A549 (cell line): Measurements from ENCODE around the gene AMER3. TPM values are rescaled to one million over a fixed set of nuclear protein-coding genes. Genes with fewer than 3 reads are reported as not detected.
"Not testable (repeated sequence)": the region's sequence is repeated elsewhere in the genome, so short reads cannot be mapped to it uniquely, and the experiment has no call there.

Experiments
- ATAC-seq, 2 experiments: fragments of 200-7000 bp in 1 of 2; fragments of >200 bp in 1 of 2; cut with Nextera tagmentation in 1 of 2; cut with Tn5 transposase in 1 of 2; 3 replicates each; pipeline versions ENCODE4 v1.8.0 to v1.9.1; 2018 to 2020; ENCODE audit warnings: mild to moderate bottlenecking in 1 of 2, moderate library complexity in 1 of 2
- CTCF ChIA-PET: fragments of 300-600 bp; sonication (Branson Sonifier 250); formaldehyde crosslinking; extraction: SDS; loops from one replicate; lab custom pipeline; 2021; ENCODE audit warnings: antibody characterized with exemption, inconsistent platforms; lab: Yijun Ruan, JAX
- POLR2A ChIA-PET: fragments of 350-600 bp; formaldehyde crosslinking; extraction: SDS; loops from one replicate; lab custom pipeline; 2021; ENCODE audit warnings: antibody characterized with exemption, inconsistent platforms; lab: Yijun Ruan, JAX
- DNase-seq, 2 experiments: peaks; one replicate each; pipeline versions ENCODE4 v3.0.0 to v3.0.0-alpha.2; 2011 to 2016; ENCODE audit warnings: low read depth in 1 of 2, low spot score in 1 of 2
- FAIRE-seq: peaks from 2 replicates; lab custom pipeline; 2011; peaks lifted over from hg19 to GRCh38; lab: Jason Lieb, UNC
- H3K27ac ChIP-seq, 2 experiments: fragments of >200 bp; sonication (Bioruptor Twin); formaldehyde crosslinking; 3 replicates each; pipeline ENCODE4 v1.5.1; 2016 to 2017
- H3K4me1 ChIP-seq: fragments of >200 bp; sonication (Bioruptor Twin); formaldehyde crosslinking; 3 replicates; pipeline ENCODE4 v1.6.1; 2016
- H3K4me2 ChIP-seq: fragments of >200 bp; sonication (Bioruptor Twin); formaldehyde crosslinking; 3 replicates; pipeline ENCODE4 v1.6.1; 2016
- H3K4me3 ChIP-seq: fragments of >200 bp; sonication (Bioruptor Twin); formaldehyde crosslinking; 3 replicates; pipeline ENCODE4 v1.5.1; 2016
- H3K9me3 ChIP-seq: fragments of >200 bp; sonication (Bioruptor Twin); formaldehyde crosslinking; 3 replicates; pipeline ENCODE4 v1.6.1; 2016
- BHLHE40 ChIP-seq: IDR thresholded peaks from 2 replicates; pipeline ENCODE4 v1.6.1; 2012; ENCODE audit warnings: low read depth, low read length, inconsistent platforms
- CBX2 ChIP-seq: fragments of 200-600 bp; sonication (generic); IDR thresholded peaks from 2 replicates; pipeline ENCODE4 v1.6.1; 2016; ENCODE audit warnings: low read depth, mild to moderate bottlenecking, borderline replicate concordance
- CHD4 ChIP-seq: fragments of 200-600 bp; sonication (generic); IDR thresholded peaks from 2 replicates; pipeline ENCODE4 v1.6.1; 2016; ENCODE audit warnings: antibody characterized with exemption, mild to moderate bottlenecking, borderline replicate concordance
- ELK1 ChIP-seq: fragments of 150-350 bp; IDR thresholded peaks from 2 replicates; pipeline ENCODE4 v1.6.1; 2014; ENCODE audit warnings: low read depth, mild to moderate bottlenecking, low read length
- FOSL2 ChIP-seq, 2 experiments: fragments of 450-650 bp in 1 of 2; fragments of >200 bp in 1 of 2; sonication (Bioruptor Twin) in 1 of 2; formaldehyde crosslinking; IDR thresholded peaks; 2 replicates each; pipeline versions ENCODE4 v1.5.0 to v1.6.1; 2016 to 2020; ENCODE audit warnings: mild to moderate bottlenecking in 1 of 2, moderate library complexity in 1 of 2
- GATA3 ChIP-seq: IDR thresholded peaks from 2 replicates; pipeline ENCODE4 v1.6.1; 2012; ENCODE audit warnings: borderline replicate concordance
- HEYL ChIP-seq: fragments of 250-450 bp; sonication (Bioruptor Pico); IDR thresholded peaks from 2 replicates; pipeline ENCODE4 v1.8.0; 2021; ENCODE audit warnings: mild to moderate bottlenecking, moderate library complexity
- JUN ChIP-seq, 2 experiments: fragments of >200 bp; sonication (Bioruptor Twin); formaldehyde crosslinking; IDR thresholded peaks; 2 replicates in 1 of 2; 3 replicates in 1 of 2; pipeline ENCODE4 v1.6.1; 2016 to 2017
- KDM5A ChIP-seq: fragments of 200-600 bp; sonication (generic); IDR thresholded peaks from 2 replicates; pipeline ENCODE4 v1.6.1; 2016; ENCODE audit warnings: antibody characterized with exemption, mild to moderate bottlenecking
- MAZ ChIP-seq: fragments of 150-350 bp; IDR thresholded peaks from 2 replicates; pipeline ENCODE4 v1.6.1; 2014; ENCODE audit warnings: antibody characterized with exemption, low read depth, low read length, borderline replicate concordance
- RNF2 ChIP-seq: fragments of 200-600 bp; sonication (generic); IDR thresholded peaks from 2 replicates; pipeline ENCODE4 v1.6.1; 2016; ENCODE audit warnings: low read depth, mild to moderate bottlenecking, antibody characterized with exemption, moderate library complexity, borderline replicate concordance
- TFCP2L1 ChIP-seq: fragments of 250-450 bp; sonication (Bioruptor Pico); IDR thresholded peaks from 2 replicates; pipeline ENCODE4 v1.5.0; 2021; ENCODE audit warnings: mild to moderate bottlenecking
- WGBS: methylation state at CpG from one replicate; pipeline ENCODE4 v1.1.6; 2017; ENCODE audit errors: missing lambda C conversion rate; 5-methylcytosine and 5-hydroxymethylcytosine counted together
- polyA minus RNA-seq: library from RNA; depleted of rRNA, polyadenylated mRNA; stranded (reverse); fragments of >200 nt; gene quantifications from 2 replicates; pipeline ENCODE4 v1.2.3, GENCODE V29; 2011; rRNA and poly(A)+ RNA removed
- polyA plus RNA-seq, 4 experiments: library from polyadenylated mRNA; depleted of rRNA in 3 of 4; stranded (reverse); fragments of >200 nt; fragmentation: RNase III in 1 of 4; extraction: RNeasy Plus Mini Kit Qiagen cat#74134 plus additional on column Dnase treatment in 1 of 4; gene quantifications; 2 replicates in 3 of 4; 3 replicates in 1 of 4; pipeline ENCODE4 v1.2.3, GENCODE V29; 2011 to 2017
- TF ChIP-seq, protein P1 (sequence below): fragments of 250-450 bp; sonication (Bioruptor Pico); IDR thresholded peaks from 2 replicates; pipeline ENCODE4 v1.5.0; 2020; ENCODE audit warnings: low read depth, mild to moderate bottlenecking, moderate library complexity
- TF ChIP-seq, protein P2 (sequence below): fragments of >200 bp; sonication (Bioruptor Twin); formaldehyde crosslinking; IDR thresholded peaks from 3 replicates; pipeline ENCODE4 v1.6.1; 2016
- TF ChIP-seq, protein P3 (sequence below): fragments of >200 bp; sonication (Bioruptor Twin); formaldehyde crosslinking; IDR thresholded peaks from 3 replicates; pipeline ENCODE4 v1.5.1; 2016

AMER3 gene, protein sequence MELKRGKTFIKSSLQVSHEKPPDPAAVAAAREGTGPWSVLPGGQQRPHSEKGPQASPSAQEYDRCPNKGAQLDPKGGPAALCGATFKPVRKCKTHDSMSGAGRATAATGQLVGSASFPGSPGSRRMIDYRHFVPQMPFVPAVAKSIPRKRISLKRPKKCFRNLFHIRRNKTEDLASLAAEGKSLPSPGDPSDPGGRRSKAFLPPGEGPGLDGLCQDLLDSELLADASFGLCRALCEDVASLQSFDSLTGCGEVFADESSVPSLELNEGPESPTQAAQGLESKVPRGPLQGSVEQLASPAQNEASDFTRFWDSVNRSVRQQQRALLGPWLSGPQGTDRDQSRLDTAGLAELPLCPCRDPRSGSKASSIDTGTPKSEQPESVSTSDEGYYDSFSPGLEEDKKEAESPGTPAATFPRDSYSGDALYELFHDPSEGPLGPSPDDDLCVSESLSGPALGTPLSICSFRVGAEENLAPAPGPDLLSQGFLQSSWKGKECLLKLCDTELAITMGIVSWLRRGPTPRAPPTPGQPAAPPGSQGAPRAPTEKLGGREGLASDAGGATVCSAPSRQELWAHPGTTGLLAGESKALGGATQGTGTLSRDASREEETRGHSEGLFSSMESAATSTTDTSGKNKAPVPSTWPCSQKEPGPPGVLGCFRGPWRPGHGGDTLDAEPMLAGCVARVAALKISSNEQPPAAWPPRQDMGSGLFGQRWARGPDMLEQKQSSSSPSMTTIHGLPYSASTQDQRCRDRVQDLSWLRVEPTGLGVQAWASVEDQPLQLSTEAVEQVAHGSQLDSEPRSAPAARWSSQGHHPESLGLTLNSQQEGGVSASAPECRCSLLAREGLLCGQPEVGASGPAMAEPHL
- polyA plus RNA-seq (2011; rRNA removed) = not detected in 2 replicates
- not detected in 2 replicates for polyA plus RNA-seq (2012; cell fraction: cytosol; rRNA removed)
- not detected in 2 replicates for polyA plus RNA-seq (2012; cell fraction: nucleus; rRNA removed)
- not detected in 3 replicates for polyA plus RNA-seq (2017; fragmentation: RNase III; extraction: RNeasy Plus Mini Kit Qiagen cat#74134 plus additional on column Dnase treatment)
- not detected in 2 replicates for polyA minus RNA-seq

DNA sequence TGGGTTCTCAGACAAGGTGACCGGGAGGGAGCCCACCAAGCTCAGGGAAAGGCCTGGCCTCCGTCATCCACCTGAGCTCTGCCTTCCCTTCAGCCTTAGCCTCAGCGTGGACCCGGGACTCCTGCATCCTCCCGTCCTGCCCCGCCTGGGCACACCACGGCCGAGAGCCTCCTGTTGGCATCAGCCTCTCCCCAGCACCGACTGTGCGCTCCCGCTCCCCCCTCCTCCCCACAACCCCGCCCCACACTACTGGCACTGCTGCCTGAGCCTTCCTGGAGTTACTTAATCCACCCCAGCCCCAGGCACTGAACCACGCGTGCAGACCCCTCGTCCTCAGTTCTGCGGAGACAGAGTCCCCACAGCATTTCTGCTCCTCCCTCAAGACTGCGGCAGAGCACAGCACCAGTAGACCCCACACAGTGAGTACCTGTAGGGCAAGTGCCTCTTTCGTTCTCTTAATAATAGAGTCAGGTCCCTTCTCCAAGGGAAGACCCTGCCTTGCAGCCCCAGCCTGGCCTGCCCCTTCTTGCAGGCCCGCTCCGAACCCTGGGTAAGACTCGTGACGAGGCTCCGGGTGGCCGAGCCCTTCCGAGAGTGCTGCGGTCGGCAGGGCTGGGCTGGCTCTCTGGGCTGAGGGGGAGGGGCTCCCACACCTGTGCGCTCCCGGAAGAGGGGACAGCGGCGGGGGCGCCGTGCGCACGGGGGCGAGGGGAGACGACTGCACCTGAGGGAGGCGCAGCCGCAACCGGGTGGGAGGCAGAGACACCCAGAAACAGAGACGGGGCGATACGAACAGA is at the start of gene AMER3:
Gene AMER3, plus strand, starts transcription at position 285 of the 797 bp plus-strand sequence. CDS start 6,533 bp downstream, outside the sequence.
- FAIRE-seq (no peak), DNase-seq (no peak), ATAC-seq (peak; percentile 7 to 51; a peak in 4 of 6 replicates)
- H3K4me2 ChIP-seq = peak within 1 kb of the TSS; percentile 94
- H3K9me3 ChIP-seq = no peaks in the 10 kb centered on the region
- no peak for TF ChIP-seq ELK1
- TF ChIP-seq, protein P1, sequence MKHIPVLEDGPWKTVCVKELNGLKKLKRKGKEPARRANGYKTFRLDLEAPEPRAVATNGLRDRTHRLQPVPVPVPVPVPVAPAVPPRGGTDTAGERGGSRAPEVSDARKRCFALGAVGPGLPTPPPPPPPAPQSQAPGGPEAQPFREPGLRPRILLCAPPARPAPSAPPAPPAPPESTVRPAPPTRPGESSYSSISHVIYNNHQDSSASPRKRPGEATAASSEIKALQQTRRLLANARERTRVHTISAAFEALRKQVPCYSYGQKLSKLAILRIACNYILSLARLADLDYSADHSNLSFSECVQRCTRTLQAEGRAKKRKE = no peak
- TF ChIP-seq, protein P2, sequence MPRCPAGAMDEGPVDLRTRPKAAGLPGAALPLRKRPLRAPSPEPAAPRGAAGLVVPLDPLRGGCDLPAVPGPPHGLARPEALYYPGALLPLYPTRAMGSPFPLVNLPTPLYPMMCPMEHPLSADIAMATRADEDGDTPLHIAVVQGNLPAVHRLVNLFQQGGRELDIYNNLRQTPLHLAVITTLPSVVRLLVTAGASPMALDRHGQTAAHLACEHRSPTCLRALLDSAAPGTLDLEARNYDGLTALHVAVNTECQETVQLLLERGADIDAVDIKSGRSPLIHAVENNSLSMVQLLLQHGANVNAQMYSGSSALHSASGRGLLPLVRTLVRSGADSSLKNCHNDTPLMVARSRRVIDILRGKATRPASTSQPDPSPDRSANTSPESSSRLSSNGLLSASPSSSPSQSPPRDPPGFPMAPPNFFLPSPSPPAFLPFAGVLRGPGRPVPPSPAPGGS = no peak
- no peak for TF ChIP-seq BHLHE40
- TF ChIP-seq, protein P3, sequence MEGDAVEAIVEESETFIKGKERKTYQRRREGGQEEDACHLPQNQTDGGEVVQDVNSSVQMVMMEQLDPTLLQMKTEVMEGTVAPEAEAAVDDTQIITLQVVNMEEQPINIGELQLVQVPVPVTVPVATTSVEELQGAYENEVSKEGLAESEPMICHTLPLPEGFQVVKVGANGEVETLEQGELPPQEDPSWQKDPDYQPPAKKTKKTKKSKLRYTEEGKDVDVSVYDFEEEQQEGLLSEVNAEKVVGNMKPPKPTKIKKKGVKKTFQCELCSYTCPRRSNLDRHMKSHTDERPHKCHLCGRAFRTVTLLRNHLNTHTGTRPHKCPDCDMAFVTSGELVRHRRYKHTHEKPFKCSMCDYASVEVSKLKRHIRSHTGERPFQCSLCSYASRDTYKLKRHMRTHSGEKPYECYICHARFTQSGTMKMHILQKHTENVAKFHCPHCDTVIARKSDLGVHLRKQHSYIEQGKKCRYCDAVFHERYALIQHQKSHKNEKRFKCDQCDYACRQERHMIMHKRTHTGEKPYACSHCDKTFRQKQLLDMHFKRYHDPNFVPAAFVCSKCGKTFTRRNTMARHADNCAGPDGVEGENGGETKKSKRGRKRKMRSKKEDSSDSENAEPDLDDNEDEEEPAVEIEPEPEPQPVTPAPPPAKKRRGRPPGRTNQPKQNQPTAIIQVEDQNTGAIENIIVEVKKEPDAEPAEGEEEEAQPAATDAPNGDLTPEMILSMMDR = no peak
- WGBS = 27% methylated on average over 10 of the region's 43 CpGs
- no peak within 1 kb of the TSS for H3K27ac ChIP-seq
- ChIA-PET POLR2A (no interaction called here), CTCF (no interaction called here)
- no peaks in the 10 kb centered on the region for H3K4me1 ChIP-seq
- peak within 1 kb of the TSS; percentile 41 for H3K4me3 ChIP-seq

DNA sequence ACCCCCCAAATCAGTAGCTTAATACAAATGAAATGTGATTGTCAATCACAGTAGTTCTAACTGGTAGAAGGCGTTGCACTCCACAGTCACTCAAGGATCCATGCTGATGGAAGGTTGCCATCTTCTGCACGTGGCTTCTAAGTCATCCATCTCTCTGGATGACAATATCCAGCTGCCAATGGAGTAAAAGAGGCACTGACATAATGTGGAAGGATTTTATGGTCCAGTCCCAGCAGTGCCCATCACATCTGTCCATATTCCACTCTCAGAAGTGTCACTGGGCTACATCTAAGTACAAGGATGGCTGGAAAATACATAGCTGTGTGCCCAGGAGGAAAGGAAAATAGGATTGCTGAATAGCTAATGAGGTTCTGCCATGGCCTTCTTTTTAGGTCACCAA is 40.5 kb upstream of the AMER3 start:
- H3K9me3 ChIP-seq, H3K4me3 ChIP-seq, H3K4me2 ChIP-seq, DNase-seq, POLR2A ChIA-PET, CTCF ChIA-PET, FAIRE-seq, H3K27ac ChIP-seq, ATAC-seq, H3K4me1 ChIP-seq: not testable (repeated sequence)
- WGBS = no CpG with 5 or more reads among the region's 2 CpGs

- FAIRE-seq (no peak), DNase-seq (no peak)
- 37% methylated on average over 5 of the region's 8 CpGs for WGBS
- no peaks in the 10 kb centered on the region for H3K4me1 ChIP-seq
- TF ChIP-seq KDM5A (no peak), HEYL (CRISPR knock-in tag) (no peak), MAZ (no peak), GATA3 (no peak), JUN (IDR thresholded peaks at IDR 0.05) (no peak), ELK1 (no peak), CBX2 (no peak), CHD4 (no peak), TFCP2L1 (CRISPR knock-in tag) (no peak), FOSL2 (IDR thresholded peaks at IDR 0.05) (no peak), FOSL2 (CRISPR knock-in tag; IDR thresholded peaks at IDR 0.05) (no peak), RNF2 (no peak)
- TF ChIP-seq, protein P3 = no peak
- TF ChIP-seq, all 56 proteins: peak for 0
- no peak for ATAC-seq
- POLR2A ChIA-PET = no interaction called here
- Histone ChIP-seq H3K4me3 (no peak overlapping the region), H3K4me2 (no peak overlapping the region), H3K27ac (no peak overlapping the region), H3K9me3 (no peaks in the 10 kb centered on the region)
- CTCF ChIA-PET = no interaction called here
Observed at GRCh38 chr2:130720036-130720435, 35.3 kb upstream of the AMER3 start.
